ENCODE results near the gene WWOX.

Gene WWOX

GRCh38 chr16:78434401-78434800 lies 334.9 kb downstream of the WWOX start:
- H2AFZ ChIP-seq (ENCODE audit: low read depth): no peak overlapping the region
- H3K27ac ChIP-seq: no peak overlapping the region
- no peaks in the 10 kb centered on the region for H4K20me1 ChIP-seq (ENCODE audit: insufficient read depth)
- no peaks in the 10 kb centered on the region for H3K79me2 ChIP-seq (ENCODE audit: insufficient read depth, low read depth)
- H3K4me1 ChIP-seq (ENCODE audit: low read depth, poor library complexity, severe bottlenecking): no peaks in the 10 kb centered on the region
- no peaks in the 10 kb centered on the region for H3K36me3 ChIP-seq (ENCODE audit: insufficient read depth)
- H3K4me2 ChIP-seq: no peak overlapping the region
- no peak overlapping the region for H3K4me3 ChIP-seq (IDR thresholded peaks at IDR 0.05; ENCODE audit: insufficient read depth, low read depth, low read length)
- no peaks in the 10 kb centered on the region for H3K27me3 ChIP-seq (ENCODE audit: insufficient read depth, low read depth)
- no peak overlapping the region for H3K9ac ChIP-seq
- TF ChIP-seq, protein P1, sequence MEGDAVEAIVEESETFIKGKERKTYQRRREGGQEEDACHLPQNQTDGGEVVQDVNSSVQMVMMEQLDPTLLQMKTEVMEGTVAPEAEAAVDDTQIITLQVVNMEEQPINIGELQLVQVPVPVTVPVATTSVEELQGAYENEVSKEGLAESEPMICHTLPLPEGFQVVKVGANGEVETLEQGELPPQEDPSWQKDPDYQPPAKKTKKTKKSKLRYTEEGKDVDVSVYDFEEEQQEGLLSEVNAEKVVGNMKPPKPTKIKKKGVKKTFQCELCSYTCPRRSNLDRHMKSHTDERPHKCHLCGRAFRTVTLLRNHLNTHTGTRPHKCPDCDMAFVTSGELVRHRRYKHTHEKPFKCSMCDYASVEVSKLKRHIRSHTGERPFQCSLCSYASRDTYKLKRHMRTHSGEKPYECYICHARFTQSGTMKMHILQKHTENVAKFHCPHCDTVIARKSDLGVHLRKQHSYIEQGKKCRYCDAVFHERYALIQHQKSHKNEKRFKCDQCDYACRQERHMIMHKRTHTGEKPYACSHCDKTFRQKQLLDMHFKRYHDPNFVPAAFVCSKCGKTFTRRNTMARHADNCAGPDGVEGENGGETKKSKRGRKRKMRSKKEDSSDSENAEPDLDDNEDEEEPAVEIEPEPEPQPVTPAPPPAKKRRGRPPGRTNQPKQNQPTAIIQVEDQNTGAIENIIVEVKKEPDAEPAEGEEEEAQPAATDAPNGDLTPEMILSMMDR (conservative IDR thresholded peaks at IDR 0.05; ENCODE audit: low read depth, low read length): no peak

DNA sequence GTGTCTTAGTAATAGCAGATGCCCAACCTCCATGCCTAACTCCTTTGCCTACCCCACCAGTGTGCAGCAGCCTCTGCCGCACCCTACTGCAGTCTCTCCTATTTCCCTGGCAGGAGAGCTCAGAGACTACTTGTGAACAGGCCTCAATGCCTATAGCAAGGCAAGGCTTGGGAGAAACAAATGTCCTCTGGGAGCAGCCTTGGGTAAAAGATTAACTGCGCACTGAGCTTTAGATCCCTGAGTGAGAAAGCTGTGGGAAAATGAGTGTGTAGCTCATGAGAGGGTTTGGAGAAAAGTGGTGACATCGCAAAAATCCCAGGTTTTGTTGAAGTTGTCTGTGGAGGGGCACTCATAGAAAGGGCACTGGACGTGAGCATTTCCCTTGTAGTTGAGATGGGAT lies 335.8 kb downstream of the WWOX start:
- Histone ChIP-seq H3K36me3 (ENCODE audit: insufficient read depth) (no peaks in the 10 kb centered on the region), H3K27ac (no peak overlapping the region), H3K27me3 (ENCODE audit: insufficient read depth, low read depth) (no peaks in the 10 kb centered on the region), H3K4me3 (IDR thresholded peaks at IDR 0.05; ENCODE audit: insufficient read depth, low read depth, low read length) (no peak overlapping the region), H4K20me1 (ENCODE audit: insufficient read depth) (no peaks in the 10 kb centered on the region), H3K79me2 (ENCODE audit: insufficient read depth, low read depth) (no peaks in the 10 kb centered on the region), H3K9ac (no peak overlapping the region), H3K4me1 (ENCODE audit: low read depth, poor library complexity, severe bottlenecking) (no peaks in the 10 kb centered on the region), H2AFZ (ENCODE audit: low read depth) (no peak overlapping the region), H3K4me2 (no peak overlapping the region)
- TF ChIP-seq, protein P1 (conservative IDR thresholded peaks at IDR 0.05; ENCODE audit: low read depth, low read length): no peak

DNA sequence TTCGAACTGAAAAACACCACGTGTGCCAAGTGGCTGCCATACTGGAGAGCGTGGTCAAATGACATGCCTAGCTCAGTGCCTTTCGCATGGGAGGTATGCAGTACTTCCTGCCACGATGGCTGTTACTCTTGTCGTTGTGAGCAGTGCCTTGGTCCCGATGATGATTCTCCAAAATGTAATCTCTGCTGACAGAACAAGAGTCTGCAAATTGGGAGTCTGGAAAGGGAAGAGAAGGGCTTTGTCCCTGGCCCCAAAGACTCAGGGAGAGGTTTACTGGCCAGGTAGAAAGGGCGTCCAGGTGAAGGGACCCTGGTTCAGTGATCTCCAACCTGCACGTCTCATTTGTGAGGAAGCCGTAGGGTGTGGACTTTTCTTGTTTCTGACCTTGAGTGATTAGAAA lies 336.6 kb downstream of the WWOX start:
- H3K27ac ChIP-seq: no peak overlapping the region
- H3K79me2 ChIP-seq (ENCODE audit: insufficient read depth, low read depth): no peaks in the 10 kb centered on the region
- H4K20me1 ChIP-seq (ENCODE audit: insufficient read depth): no peaks in the 10 kb centered on the region
- TF ChIP-seq, protein P1 (conservative IDR thresholded peaks at IDR 0.05; ENCODE audit: low read depth, low read length): no peak
- H3K4me3 ChIP-seq (IDR thresholded peaks at IDR 0.05; ENCODE audit: insufficient read depth, low read depth, low read length): no peak overlapping the region
- H2AFZ ChIP-seq (ENCODE audit: low read depth): no peak overlapping the region
- H3K9ac ChIP-seq: no peak overlapping the region
- no peak overlapping the region for H3K4me2 ChIP-seq
- no peaks in the 10 kb centered on the region for H3K27me3 ChIP-seq (ENCODE audit: insufficient read depth, low read depth)
- H3K36me3 ChIP-seq (ENCODE audit: insufficient read depth): no peaks in the 10 kb centered on the region
- H3K4me1 ChIP-seq (ENCODE audit: low read depth, poor library complexity, severe bottlenecking): no peaks in the 10 kb centered on the region

GRCh38 chr16:78436846-78437245 lies 337.4 kb downstream of the WWOX start:
- Histone ChIP-seq H4K20me1 (ENCODE audit: insufficient read depth) (no peaks in the 10 kb centered on the region), H3K9ac (no peak overlapping the region), H2AFZ (ENCODE audit: low read depth) (no peak overlapping the region), H3K4me2 (no peak overlapping the region), H3K27me3 (ENCODE audit: insufficient read depth, low read depth) (no peaks in the 10 kb centered on the region), H3K4me3 (IDR thresholded peaks at IDR 0.05; ENCODE audit: insufficient read depth, low read depth, low read length) (no peak overlapping the region), H3K4me1 (ENCODE audit: low read depth, poor library complexity, severe bottlenecking) (no peaks in the 10 kb centered on the region), H3K79me2 (ENCODE audit: insufficient read depth, low read depth) (no peaks in the 10 kb centered on the region), H3K36me3 (ENCODE audit: insufficient read depth) (no peaks in the 10 kb centered on the region), H3K27ac (no peak overlapping the region)
- TF ChIP-seq, protein P1 (conservative IDR thresholded peaks at IDR 0.05; ENCODE audit: low read depth, low read length): no peak

All from KMS-11 (cell line).